Endothelial cell of umbilical vein (primary cell): Measurements from ENCODE around the gene MYOD1. TPM values are rescaled to one million over a fixed set of nuclear protein-coding genes. Genes with fewer than 3 reads are reported as not detected.

ENCODE experiments used
- BruUV-seq: library from RNA; stranded (reverse); fragments of 400-500 nt; replicated peaks from 2 replicates; lab custom pipeline; 2021; lab: Mats Ljungman, UMichigan
- CTCF ChIA-PET: fragments of 300-600, 350-600 bp; sonication (Branson Sonifier 250); formaldehyde crosslinking; loops from one replicate; lab custom pipeline; 2021; ENCODE audit warnings: antibody characterized with exemption, inconsistent platforms; lab: Charles Lee
- POLR2A ChIA-PET: fragments of 300-600, 350-600 bp; sonication (Branson Sonifier 250); formaldehyde crosslinking; loops from one replicate; lab custom pipeline; 2021; ENCODE audit warnings: antibody characterized with exemption, inconsistent platforms; lab: Charles Lee
- DNase-seq: peaks from one replicate; pipeline ENCODE4 v3.0.0-alpha.2; 2011; ENCODE audit warnings: low read depth, low spot score
- FAIRE-seq: peaks from 2 replicates; lab custom pipeline; 2011; peaks lifted over from hg19 to GRCh38; lab: Jason Lieb, UNC
- H2AFZ ChIP-seq: 2 replicates; pipeline ENCODE4 v1.6.0; 2012; ENCODE audit warnings: low read depth, low read length, control low read depth, inconsistent platforms
- H3K27ac ChIP-seq: 2 replicates; pipeline ENCODE4 v1.5.1; 2011; ENCODE audit warnings: low read depth, mild to moderate bottlenecking, control low read depth, low read length, moderate library complexity; ENCODE audit not compliant: insufficient read depth
- H3K27me3 ChIP-seq, 2 experiments: 2 replicates each; pipeline versions ENCODE4 v1.6.0 to v1.6.1; 2011; ENCODE audit warnings: low read length in 2 of 2, mixed read lengths in 1 of 2; ENCODE audit not compliant: control insufficient read depth in 2 of 2, insufficient read depth in 2 of 2
- H3K36me3 ChIP-seq, 2 experiments: 2 replicates in 1 of 2; 3 replicates in 1 of 2; pipeline ENCODE4 v1.5.1; 2011; ENCODE audit warnings: low read length in 2 of 2, mild to moderate bottlenecking in 1 of 2, moderate library complexity in 1 of 2; ENCODE audit not compliant: control insufficient read depth in 2 of 2, insufficient read depth in 2 of 2; ENCODE audit errors: extremely low read depth in 1 of 2
- H3K4me1 ChIP-seq: 3 replicates; pipeline ENCODE4 v1.5.1; 2011; ENCODE audit warnings: mild to moderate bottlenecking, low read length; ENCODE audit not compliant: control insufficient read depth, insufficient read depth; ENCODE audit errors: extremely low read depth
- H3K4me2 ChIP-seq: 2 replicates; pipeline ENCODE4 v1.6.1; 2011; ENCODE audit warnings: low read length, control low read depth, mixed read lengths; ENCODE audit not compliant: insufficient read depth
- H3K4me3 ChIP-seq, 3 experiments: fragments of 200-600 bp in 1 of 3; sonication (generic), shearing (Covaris generic) in 1 of 3; replicated peaks in 1 of 3; 2 replicates each; pipeline ENCODE4 v1.5.1; 2011 to 2016; ENCODE audit warnings: control low read depth in 3 of 3, low read length in 3 of 3, mild to moderate bottlenecking in 2 of 3, inconsistent platforms in 1 of 3, low read depth in 1 of 3, moderate library complexity in 1 of 3; ENCODE audit not compliant: insufficient read depth in 1 of 3
- H3K79me2 ChIP-seq: 2 replicates; pipeline ENCODE4 v1.6.0; 2012; ENCODE audit warnings: low read length, inconsistent platforms; ENCODE audit not compliant: control insufficient read depth, insufficient read depth
- H3K9ac ChIP-seq: replicated peaks from 2 replicates; pipeline ENCODE3; 2011; ENCODE audit warnings: low read length, control low read depth; ENCODE audit not compliant: insufficient read depth; ENCODE audit errors: extremely low read depth
- H3K9me1 ChIP-seq: replicated peaks from 3 replicates; pipeline ENCODE4 v1.6.0; 2011; ENCODE audit warnings: mild to moderate bottlenecking, low read length; ENCODE audit not compliant: control insufficient read depth, insufficient read depth; ENCODE audit errors: extremely low read depth
- H3K9me3 ChIP-seq: replicated peaks from 2 replicates; pipeline ENCODE4 v1.5.1; 2012; ENCODE audit warnings: low read length, inconsistent platforms; ENCODE audit not compliant: control insufficient read depth, insufficient read depth
- H4K20me1 ChIP-seq: replicated peaks from 2 replicates; pipeline ENCODE3; 2011; ENCODE audit warnings: mild to moderate bottlenecking, low read length; ENCODE audit not compliant: control insufficient read depth, insufficient read depth; ENCODE audit errors: extremely low read depth
- EZH2 ChIP-seq: IDR thresholded peaks from 2 replicates; pipeline ENCODE4 v1.6.1; 2012; ENCODE audit warnings: borderline replicate concordance, low read depth, mild to moderate bottlenecking, moderate library complexity, low read length, inconsistent platforms; ENCODE audit not compliant: severe bottlenecking
- FOS ChIP-seq: IDR thresholded peaks from 2 replicates; pipeline ENCODE4 v1.6.1; 2011; ENCODE audit warnings: mild to moderate bottlenecking, low read length, moderate library complexity, borderline replicate concordance; ENCODE audit not compliant: insufficient read depth
- GATA2 ChIP-seq: IDR thresholded peaks from 2 replicates; pipeline ENCODE4 v1.7.0; 2011; ENCODE audit warnings: low read depth, mild to moderate bottlenecking, moderate library complexity, mixed read lengths, low read length; ENCODE audit not compliant: insufficient read length, insufficient read depth
- JUN ChIP-seq: IDR thresholded peaks from 2 replicates; pipeline ENCODE4 v1.6.1; 2011; ENCODE audit warnings: borderline replicate concordance, low read depth; ENCODE audit not compliant: insufficient read length, insufficient read depth
- MYC ChIP-seq: IDR thresholded peaks from one replicate; pipeline ENCODE4 v1.6.1; 2011; ENCODE audit warnings: mild to moderate bottlenecking, low read depth, low read length
- POLR2A ChIP-seq: IDR thresholded peaks from 2 replicates; pipeline ENCODE4 v1.6.1; 2012; ENCODE audit warnings: low read depth, mild to moderate bottlenecking, control low read depth, low read length
- POLR2AphosphoS5 ChIP-seq: IDR thresholded peaks from 2 replicates; pipeline ENCODE4 v1.6.1; 2012; ENCODE audit warnings: low read depth, mild to moderate bottlenecking, control low read depth, low read length, moderate library complexity; ENCODE audit not compliant: insufficient read depth
- dilution Hi-C: fragments of 300-500 bp; cut with MboI; formaldehyde crosslinking; loops from one replicate; pipeline ENCODE4 v1.15.0; 2019; ENCODE audit warnings: low sequenced_read_pairs; ENCODE audit not compliant: extremely low pct_ligation_motif_present
- intact Hi-C: fragments of 100-400 bp; cut with micrococcal nuclease; formaldehyde crosslinking; loops from one replicate; pipeline ENCODE4 v1.10.0; 2022
- polyA plus RNA-seq, 4 experiments: library from polyadenylated mRNA; depleted of rRNA in 3 of 4; stranded (reverse) in 3 of 4; unstranded in 1 of 4; fragments of >200 nt; gene quantifications; 2 replicates each; pipeline versions ENCODE4 v1.2.1 to v1.2.3, GENCODE V29; 2011 to 2012; ENCODE audit warnings: missing spikeins in 1 of 4
- total RNA-seq: library from RNA; stranded (reverse); gene quantifications from 2 replicates; pipeline ENCODE4 v1.2.3, GENCODE V29; 2021
- TF ChIP-seq, protein P1 (sequence below), 2 donors: IDR thresholded peaks; 1 replicate in 1 of 2; 2 replicates in 1 of 2; pipeline ENCODE4 v1.5.1; 2011; ENCODE audit warnings: low read length in 2 of 2, mild to moderate bottlenecking in 2 of 2, moderate library complexity in 2 of 2, control low read depth in 1 of 2, inconsistent platforms in 1 of 2, low read depth in 1 of 2; ENCODE audit not compliant: insufficient read depth in 1 of 2; ENCODE audit errors: extremely low read depth in 1 of 2
- TF ChIP-seq, protein P2 (sequence below): IDR thresholded peaks from 2 replicates; pipeline ENCODE4 v1.6.1; 2011; ENCODE audit not compliant: insufficient read depth, insufficient read length

The MYOD1 gene
- total and polyA plus RNA-seq, 2 donors (not counting 3 experiments of a cell fraction or from before 2014, with no cell fraction given) = not detected

DNA sequence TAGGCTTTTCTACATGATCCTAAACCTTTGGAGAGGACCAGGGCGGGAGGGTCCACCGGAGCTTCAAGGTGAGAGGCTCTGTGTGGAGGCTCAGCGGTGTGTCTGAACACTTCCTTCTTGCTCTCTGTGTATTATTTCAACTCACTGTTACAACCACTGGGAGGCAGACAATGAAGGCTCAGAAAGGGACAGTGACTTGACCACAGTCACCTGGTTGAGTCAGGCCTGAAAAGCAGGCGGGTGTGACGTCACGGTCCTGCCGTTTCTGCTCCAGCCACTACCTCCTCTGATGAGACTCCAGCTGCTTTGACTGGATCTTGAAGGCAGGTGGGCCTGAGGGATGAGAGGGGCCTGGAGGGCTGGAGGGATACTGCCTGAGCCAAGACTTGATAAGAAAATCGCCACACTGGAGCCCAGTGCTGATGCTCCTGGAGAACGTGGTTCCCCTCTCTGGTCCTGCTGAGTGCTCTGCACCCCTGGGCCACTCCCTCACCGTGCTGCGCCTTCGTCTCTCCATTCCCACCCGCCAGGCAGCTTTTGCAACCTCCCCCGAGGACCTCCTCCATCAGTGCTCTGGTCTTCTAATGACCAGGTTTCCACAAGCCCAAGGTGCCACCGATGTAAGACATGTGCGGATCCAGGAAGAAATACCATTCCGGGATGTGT lies 43.1 kb downstream of the MYOD1 start:
- intact Hi-C loops (no loop called here), dilution Hi-C loops (no loop called here)
- Histone ChIP-seq H4K20me1 (no peaks in the 10 kb centered on the region), H3K79me2 (no peaks in the 10 kb centered on the region), H3K9me1 (no peaks in the 10 kb centered on the region), H3K4me1 (no peaks in the 10 kb centered on the region), H3K27me3 (no peaks in the 10 kb centered on the region), H3K9ac (no peak overlapping the region), H3K4me2 (no peak overlapping the region), H3K4me3 (no peak overlapping the region), H3K27ac (no peak overlapping the region), H3K36me3 (no peaks in the 10 kb centered on the region), H2AFZ (no peak overlapping the region), H3K9me3 (no peaks in the 10 kb centered on the region)
- no TSS peak for BruUV-seq
- no peak for TF ChIP-seq POLR2A
- TF ChIP-seq POLR2AphosphoS5 = no peak
- no peak for TF ChIP-seq MYC
- TF ChIP-seq JUN = no peak
- FAIRE-seq (no peak), DNase-seq (no peak)
- ChIA-PET POLR2A (no interaction called here), CTCF (interaction anchor here (1.2 to 4.8 kb wide), 2 partner anchors 28 to 216 kb away, joined by 3 to 74 read pairs; partner anchors contain the start of gene KCNC1)

DNA sequence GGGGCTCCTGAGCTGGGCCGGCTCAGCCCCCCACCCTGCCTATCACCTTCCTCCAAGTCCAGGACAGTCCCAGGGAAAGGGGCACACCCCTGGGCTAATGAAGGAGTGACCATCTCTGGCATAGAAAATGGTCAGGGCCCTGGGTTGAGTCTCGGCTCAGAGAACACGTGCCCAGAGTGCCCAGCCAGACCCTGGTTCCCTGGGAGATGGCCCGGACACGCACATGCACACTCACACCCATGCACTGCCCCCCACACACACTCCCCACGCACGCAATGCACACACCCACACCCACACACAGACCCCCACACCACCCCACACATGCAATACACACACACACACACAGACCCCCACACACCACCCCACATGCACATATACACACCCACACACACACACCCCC lies 43.9 kb downstream of the MYOD1 start:
- intact Hi-C loops = no loop called here
- dilution Hi-C loops = no loop called here
- H3K27me3 ChIP-seq = no peaks in the 10 kb centered on the region
- no peaks in the 10 kb centered on the region for H3K4me1 ChIP-seq
- TF ChIP-seq POLR2AphosphoS5 (no peak), FOS (no peak), GATA2 (no peak), EZH2 (no peak), JUN (no peak), MYC (no peak)
- TF ChIP-seq, protein P1, sequence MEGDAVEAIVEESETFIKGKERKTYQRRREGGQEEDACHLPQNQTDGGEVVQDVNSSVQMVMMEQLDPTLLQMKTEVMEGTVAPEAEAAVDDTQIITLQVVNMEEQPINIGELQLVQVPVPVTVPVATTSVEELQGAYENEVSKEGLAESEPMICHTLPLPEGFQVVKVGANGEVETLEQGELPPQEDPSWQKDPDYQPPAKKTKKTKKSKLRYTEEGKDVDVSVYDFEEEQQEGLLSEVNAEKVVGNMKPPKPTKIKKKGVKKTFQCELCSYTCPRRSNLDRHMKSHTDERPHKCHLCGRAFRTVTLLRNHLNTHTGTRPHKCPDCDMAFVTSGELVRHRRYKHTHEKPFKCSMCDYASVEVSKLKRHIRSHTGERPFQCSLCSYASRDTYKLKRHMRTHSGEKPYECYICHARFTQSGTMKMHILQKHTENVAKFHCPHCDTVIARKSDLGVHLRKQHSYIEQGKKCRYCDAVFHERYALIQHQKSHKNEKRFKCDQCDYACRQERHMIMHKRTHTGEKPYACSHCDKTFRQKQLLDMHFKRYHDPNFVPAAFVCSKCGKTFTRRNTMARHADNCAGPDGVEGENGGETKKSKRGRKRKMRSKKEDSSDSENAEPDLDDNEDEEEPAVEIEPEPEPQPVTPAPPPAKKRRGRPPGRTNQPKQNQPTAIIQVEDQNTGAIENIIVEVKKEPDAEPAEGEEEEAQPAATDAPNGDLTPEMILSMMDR (IDR thresholded peaks at IDR 0.05; ENCODE audit: extremely low read depth in 1 of 2, insufficient read depth in 1 of 2, low read depth in 1 of 2, low read length in 2 of 2) = no peak
- TF ChIP-seq, protein P2, sequence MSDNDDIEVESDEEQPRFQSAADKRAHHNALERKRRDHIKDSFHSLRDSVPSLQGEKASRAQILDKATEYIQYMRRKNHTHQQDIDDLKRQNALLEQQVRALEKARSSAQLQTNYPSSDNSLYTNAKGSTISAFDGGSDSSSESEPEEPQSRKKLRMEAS = no peak
- no TSS peak for BruUV-seq
- no peaks in the 10 kb centered on the region for H3K9me3 ChIP-seq
- no peaks in the 10 kb centered on the region for H3K36me3 ChIP-seq
- no peaks in the 10 kb centered on the region for H3K79me2 ChIP-seq
- H3K27ac ChIP-seq = no peak overlapping the region
- no peaks in the 10 kb centered on the region for H4K20me1 ChIP-seq
- no peak overlapping the region for H3K9ac ChIP-seq
- no peak overlapping the region for H3K4me2 ChIP-seq
- POLR2A ChIA-PET = no interaction called here
- no peak for FAIRE-seq
- H2AFZ ChIP-seq = no peak overlapping the region
- no peak overlapping the region for H3K4me3 ChIP-seq
- DNase-seq = no peak
- CTCF ChIA-PET = no interaction called here
- H3K9me1 ChIP-seq = no peaks in the 10 kb centered on the region
